Mononuclear cell (primary cell): Measurements from ENCODE around the gene RSPH6A. TPM values are rescaled to one million over a fixed set of nuclear protein-coding genes. Genes with fewer than 3 reads are reported as not detected.
"Not testable (repeated sequence)": the region's sequence is repeated elsewhere in the genome, so short reads cannot be mapped to it uniquely, and the experiment has no call there.

Experiments used
- H3K27me3 ChIP-seq: 2 replicates; pipeline ENCODE4 v1.6.0; 2011; ENCODE audit warnings: low read length, control low read depth; ENCODE audit not compliant: insufficient read depth
- H3K4me1 ChIP-seq: 2 replicates; pipeline ENCODE4 v1.5.1; 2011; ENCODE audit warnings: mild to moderate bottlenecking, low read length, control low read depth; ENCODE audit not compliant: insufficient read depth
- H3K4me3 ChIP-seq: 2 replicates; pipeline ENCODE4 v1.5.1; 2011; ENCODE audit warnings: mild to moderate bottlenecking, low read length, moderate library complexity
- H3K9me3 ChIP-seq: 2 replicates; pipeline ENCODE4 v1.5.1; 2011; ENCODE audit warnings: low read depth, mild to moderate bottlenecking, control low read depth, low read length
- total RNA-seq: library from RNA; depleted of rRNA; stranded (reverse); fragments of >200 nt; gene quantifications from one replicate; pipeline ENCODE4 v1.2.3, GENCODE V29; 2012

The RSPH6A gene
- total RNA-seq, 1 donor, result 0.10 TPM

DNA sequence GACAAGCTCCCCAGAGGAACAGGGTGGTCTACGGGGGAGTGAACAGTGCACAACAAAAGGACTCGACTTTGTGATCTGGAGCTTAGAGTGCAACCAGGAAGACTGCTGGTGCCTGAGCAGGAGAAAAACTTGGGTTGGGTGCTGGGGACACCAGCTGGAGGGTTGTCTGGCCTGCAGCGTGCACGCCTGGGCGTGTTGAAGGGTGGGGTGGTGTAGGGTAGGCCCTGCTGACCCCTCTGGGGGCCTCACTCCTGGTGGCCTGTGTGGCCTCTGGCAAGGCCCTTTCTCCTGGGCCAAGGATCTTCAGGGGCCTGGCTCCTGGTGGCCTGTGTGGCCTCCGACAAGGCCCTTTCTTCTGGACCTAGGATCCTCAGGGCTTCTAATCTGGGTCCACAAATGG lies 4.7 kb upstream of the RSPH6A start:
- peaks cover 9% of the 10 kb centered on the region for H3K4me1 ChIP-seq
- H3K27me3 ChIP-seq, result peaks cover 3% of the 10 kb centered on the region
- H3K4me3 ChIP-seq, result no peak overlapping the region
- no peaks in the 10 kb centered on the region for H3K9me3 ChIP-seq

DNA sequence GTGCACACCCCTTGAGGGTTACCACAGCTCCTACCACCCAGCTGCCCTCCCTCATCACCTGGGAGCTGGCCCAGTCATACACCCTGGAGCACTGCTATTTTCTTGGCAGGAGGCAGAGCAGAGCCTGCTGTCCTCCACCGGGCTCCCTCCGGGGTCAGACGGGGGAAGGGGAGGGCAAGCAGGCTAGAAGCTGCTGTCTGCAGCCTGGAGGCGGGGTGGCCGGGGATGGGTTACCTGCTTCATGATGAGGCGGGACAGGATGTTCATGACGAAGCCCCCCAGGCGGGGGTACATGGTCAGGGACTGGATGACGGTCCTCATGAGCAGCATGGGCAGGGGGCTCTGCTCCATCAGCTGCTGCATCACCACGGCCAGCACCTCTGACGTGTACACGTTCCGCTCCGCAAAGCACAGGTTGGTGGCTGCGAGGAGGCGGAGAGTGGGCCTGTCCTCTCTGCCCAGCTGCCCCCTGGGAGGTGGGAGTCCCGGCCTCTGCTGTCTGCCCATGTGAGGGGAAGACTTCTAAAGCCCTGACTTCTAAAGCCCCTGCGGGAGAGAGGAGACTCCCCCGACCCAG lies 2.7 kb upstream of the RSPH6A start:
- Histone ChIP-seq H3K4me1 (peaks cover 9% of the 10 kb centered on the region), H3K27me3 (peaks cover 7% of the 10 kb centered on the region), H3K4me3 (no peak overlapping the region), H3K9me3 (no peaks in the 10 kb centered on the region)

DNA sequence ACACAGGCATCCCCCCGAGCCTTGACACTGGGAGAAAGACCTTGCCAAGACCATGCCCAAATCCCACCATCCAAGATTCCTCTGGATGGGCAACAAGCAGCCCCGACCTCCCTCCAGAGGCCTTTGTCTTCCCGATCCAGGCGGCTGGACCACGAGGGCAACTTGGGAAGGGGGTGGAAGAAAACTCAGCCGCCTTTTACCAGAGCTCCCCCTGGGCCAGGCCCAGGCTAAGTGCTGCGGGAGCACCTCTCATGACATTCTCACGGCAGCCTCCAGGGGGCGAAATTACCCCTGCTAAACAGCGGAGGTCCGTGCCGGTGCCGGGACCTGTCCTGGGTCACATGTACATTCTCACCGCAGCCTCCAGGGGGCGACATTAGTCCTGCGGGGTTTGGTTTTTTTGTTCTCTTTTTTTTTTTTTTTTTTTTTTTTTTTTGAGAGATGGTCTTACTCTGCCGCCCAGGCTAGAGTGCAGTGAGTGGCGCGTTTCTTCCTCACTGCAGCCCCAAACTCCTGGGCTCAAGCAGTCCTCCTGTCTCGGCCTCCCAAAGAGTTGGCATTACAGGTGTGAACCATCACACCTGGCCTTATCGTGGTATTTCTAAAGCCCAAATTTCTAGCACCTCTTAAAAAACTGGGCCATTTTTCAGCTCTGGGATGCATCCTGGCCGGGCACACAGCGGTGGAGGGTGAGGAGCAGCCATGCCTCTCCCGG lies 2.1 kb upstream of the RSPH6A start:
- Histone ChIP-seq H3K9me3 (no peaks in the 10 kb centered on the region), H3K4me3 (no peak overlapping the region)

DNA sequence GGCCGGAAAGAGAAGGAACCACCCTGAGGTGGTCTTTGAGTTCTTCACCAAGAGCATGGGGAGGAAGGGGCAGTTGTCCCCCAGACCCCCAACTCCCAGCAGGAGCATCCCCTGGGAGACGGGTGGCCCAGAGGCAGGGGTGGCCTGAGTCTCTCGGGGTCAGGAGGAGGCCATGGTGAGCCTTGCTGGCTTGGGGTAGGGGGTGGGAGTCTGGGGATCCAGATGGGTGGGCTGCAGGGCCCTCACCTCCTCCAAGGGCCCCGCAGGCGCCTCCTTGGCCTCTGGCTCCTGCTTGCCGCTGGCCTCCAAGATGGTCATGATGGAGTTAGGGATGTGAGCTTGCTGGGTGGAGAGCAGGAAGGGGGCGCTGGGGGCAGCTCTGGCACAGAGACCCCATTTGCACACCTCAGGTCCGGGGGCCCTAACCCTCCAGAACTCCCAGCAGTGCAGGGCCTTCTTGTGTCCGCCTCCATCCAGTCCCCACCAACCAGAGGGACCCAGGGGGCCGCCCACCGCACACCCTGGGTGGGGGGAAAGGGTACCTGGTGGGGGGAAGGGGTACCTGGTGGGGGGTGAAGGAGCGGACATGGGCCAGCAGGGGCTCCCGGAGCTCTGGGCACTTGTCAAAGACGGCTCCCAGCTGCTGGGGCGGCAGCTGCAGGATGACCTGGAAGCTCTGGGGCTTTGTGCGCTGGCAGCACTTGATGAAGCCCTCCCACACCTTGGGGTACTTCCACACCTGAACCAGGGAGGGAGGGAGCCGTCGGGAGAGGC lies 1.3 kb upstream of the RSPH6A start:
- peaks cover 9% of the 10 kb centered on the region for H3K4me1 ChIP-seq
- no peaks in the 10 kb centered on the region for H3K9me3 ChIP-seq
- no peak overlapping the region for H3K4me3 ChIP-seq
- H3K27me3 ChIP-seq, result peaks cover 7% of the 10 kb centered on the region

More for the DNA sequence above, 2.1 kb upstream of the RSPH6A start:
- Histone ChIP-seq H3K4me1 (peaks cover 9% of the 10 kb centered on the region), H3K27me3 (peaks cover 7% of the 10 kb centered on the region)

DNA sequence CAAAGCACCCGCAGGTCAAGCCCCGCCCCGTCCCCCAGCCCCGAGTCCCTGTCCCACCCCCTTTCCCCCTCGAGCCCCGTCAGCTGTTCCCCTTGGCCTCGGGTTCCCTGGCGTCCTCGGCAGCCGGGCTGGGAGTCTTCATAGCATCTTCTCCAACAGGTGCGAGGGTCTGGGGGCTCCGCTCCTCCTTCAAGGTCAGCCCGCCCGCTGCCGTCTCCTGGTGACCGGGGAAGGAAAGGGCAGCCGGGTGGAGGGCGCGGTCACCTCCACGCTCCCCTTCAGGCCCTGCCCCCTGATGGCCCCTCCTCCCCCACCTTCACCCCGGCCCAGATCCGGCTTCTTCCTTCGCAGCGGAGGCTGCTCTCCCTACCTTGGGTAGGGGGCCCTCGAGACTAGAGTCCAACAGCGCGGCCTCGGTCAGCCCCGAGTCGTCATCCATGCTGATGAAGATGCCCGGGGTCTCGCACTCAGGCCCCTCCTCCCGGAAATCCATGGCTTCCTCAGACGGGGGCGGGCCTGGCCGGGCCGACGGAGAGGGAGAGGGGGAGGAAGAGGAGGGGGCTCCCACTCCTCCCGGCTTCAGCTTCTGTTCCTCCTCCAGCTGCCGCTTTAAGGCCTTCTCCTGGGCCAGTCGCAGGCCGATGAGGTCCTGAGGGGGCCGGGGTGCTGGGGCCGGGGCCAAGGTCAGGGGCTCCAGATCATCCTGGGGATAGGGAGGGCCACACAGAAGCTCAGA lies 541 bp upstream of the RSPH6A start:
- Histone ChIP-seq H3K9me3 (no peaks in the 10 kb centered on the region), H3K27me3 (peaks cover 7% of the 10 kb centered on the region), H3K4me1 (peaks cover 9% of the 10 kb centered on the region), H3K4me3 (no peak overlapping the region)

DNA sequence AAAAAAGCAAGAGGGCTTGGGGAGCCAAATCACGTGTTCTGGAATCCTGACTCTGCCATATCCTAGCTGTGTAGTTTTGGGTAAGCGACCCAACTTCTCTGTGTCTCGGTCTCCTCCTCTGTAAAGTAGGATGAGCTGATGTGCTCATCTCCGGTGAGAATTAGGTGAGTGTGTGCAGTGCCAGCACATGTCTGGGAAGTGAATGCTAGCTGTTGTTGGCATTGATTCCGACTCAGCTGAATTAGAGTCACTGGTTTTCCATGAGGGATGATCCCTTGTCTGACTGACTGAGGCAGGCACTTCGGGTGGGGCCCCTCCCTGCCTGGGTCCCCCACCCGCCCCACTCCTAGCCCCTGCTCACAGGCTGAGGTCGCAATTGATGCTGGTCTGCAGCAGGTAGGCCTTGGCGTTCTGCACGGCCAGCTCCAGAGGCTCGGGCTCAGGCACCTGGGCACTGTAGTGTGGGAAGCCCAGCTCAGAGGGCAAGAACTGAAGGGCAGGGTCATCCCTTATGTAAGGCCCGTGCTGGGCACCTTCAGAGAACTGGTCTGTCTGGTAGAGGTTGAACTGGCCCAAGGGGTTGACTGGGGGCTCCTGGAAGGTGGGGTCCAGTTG lies 835 bp downstream of the RSPH6A start:
- Histone ChIP-seq H3K9me3 (no peaks in the 10 kb centered on the region), H3K27me3 (peaks cover 7% of the 10 kb centered on the region), H3K4me3 (no peak overlapping the region), H3K4me1 (peaks cover 16% of the 10 kb centered on the region)

DNA sequence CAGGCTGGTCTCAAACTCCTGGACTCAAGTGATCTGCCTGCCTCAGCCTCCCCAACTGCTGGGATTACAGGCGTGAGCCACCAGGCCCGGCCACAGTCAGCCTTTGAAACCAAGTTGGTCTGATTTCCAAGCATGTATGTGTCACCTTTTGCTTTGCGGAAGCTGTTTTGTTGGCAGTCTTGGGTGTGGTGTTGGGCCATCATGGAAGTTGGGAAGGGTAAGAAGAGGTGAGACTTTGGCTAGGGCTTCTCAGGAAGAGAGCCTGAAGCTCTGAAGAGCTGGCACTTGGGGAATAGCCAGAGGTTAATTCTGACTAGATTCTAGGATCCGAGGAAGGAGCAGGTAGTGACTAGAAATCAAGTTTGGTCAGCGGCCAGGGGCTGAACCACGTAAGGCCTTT lies 2.8 kb downstream of the RSPH6A start:
- Histone ChIP-seq H3K9me3 (no peaks in the 10 kb centered on the region), H3K4me3 (no peak overlapping the region), H3K27me3 (peaks cover 7% of the 10 kb centered on the region), H3K4me1 (peaks cover 12% of the 10 kb centered on the region)

DNA sequence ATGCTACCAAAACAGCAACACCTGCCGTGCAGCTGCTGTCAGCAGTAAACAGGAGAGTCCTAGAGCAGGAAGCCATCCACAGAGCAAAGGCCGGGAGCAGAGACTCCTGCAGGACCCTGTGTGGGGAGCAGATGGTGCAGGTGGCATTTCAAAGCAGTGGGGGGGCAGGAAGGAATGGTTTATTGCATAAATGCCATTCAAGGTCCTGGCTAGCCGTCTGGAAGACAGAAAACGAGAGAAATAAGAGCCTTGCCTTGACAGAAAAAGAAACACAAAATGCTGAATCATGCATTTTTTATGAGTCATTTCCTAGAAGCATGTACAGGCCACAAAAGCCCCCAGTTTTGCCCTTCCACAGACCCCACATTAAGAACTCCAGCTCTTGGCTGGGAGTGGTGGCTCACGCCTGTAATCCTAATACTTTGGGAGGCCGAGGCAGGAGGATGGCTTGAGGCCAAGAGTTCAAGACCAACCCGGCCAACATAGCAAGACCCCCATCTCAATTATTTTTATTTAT lies 5.4 kb downstream of the RSPH6A start:
- no peaks in the 10 kb centered on the region for H3K9me3 ChIP-seq
- H3K4me1 ChIP-seq, result peaks cover 7% of the 10 kb centered on the region
- H3K27me3 ChIP-seq, result peaks cover 4% of the 10 kb centered on the region
- H3K4me3 ChIP-seq, result no peak overlapping the region

DNA sequence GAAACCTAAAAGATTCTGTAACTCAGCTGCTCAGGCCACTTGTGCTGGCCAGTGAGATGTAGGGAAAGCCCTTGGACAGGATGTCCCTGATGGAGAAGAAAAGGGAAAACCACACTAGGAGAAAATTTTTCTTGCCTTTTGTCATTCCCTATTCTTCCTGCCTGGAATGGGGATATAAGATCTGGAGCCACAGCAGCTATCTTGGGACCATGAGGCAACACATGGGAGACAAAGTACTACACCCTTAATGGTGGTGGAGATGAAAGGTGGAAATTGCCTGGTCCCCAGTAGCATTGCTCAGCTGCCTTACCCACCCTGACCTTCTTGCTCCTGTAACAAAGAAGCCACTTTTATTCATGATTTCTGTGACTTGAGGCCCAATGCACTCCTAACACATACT lies 9.4 kb downstream of the RSPH6A start:
- no peaks in the 10 kb centered on the region for H3K9me3 ChIP-seq
- peaks cover 12% of the 10 kb centered on the region for H3K27me3 ChIP-seq
- peaks cover 7% of the 10 kb centered on the region for H3K4me1 ChIP-seq
- H3K4me3 ChIP-seq, result no peak overlapping the region

DNA sequence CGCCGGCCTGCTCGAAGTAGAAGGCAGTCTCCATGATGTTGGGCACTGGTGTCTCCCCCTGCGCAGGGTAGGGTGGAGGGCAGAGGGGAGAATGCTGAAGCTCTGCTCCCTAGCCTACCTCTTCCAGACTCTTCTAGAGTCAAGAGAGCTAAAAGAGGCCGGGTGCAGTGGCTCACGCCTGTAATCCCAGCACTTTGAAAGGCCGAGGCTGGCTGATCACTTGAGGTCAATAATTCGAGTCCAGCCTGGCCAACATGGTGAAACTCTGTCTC lies 10.2 kb downstream of the RSPH6A start:
- H3K27me3 ChIP-seq, result peaks cover 17% of the 10 kb centered on the region
- H3K4me1 ChIP-seq, result peaks cover 6% of the 10 kb centered on the region
- no peak overlapping the region for H3K4me3 ChIP-seq
- H3K9me3 ChIP-seq, result no peaks in the 10 kb centered on the region

DNA sequence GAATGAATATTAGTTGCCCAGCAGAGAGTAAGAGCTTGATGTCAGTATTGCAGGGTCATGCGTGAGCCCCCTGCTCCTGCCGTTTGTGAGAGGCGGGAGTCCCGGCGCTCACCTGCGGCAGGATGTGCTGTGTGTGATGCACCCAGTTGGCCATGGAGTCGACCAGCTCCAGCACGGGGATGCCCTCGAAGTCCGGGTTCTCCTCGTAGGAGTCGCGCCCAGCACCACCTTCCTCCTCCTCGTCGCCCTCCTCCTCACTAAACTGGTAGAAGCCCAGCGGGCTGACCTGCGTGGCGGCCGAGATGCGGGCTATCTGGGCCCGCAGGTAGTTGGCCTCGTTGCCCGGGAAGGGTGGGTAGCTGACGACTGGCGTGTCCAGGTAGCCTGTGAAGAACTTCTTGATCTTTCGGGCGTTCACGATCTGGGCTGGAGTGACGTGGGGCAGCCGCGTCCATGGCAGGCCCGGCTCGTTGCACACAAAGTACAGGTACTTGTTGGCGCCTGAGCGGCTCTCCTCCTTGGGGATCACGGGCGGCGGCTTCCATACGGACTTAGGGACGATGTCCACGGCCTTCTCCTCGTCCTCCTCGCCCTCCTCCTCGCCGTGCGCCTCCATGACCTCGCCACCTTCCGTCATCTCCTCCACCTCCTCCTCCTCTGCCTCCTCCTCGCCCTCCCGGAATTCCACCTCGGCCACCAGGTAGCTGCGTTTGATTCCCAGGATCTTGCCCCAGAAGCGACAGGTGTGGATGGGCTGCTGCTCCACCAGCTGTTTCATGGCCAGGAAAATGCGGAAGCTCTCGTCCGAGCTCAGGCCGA lies 10.8 kb downstream of the RSPH6A start:
- H3K27me3 ChIP-seq, result peaks cover 22% of the 10 kb centered on the region
- H3K4me3 ChIP-seq, result no peak overlapping the region
- H3K9me3 ChIP-seq, result no peaks in the 10 kb centered on the region
- H3K4me1 ChIP-seq, result peaks cover under 1% of the 10 kb centered on the region

DNA sequence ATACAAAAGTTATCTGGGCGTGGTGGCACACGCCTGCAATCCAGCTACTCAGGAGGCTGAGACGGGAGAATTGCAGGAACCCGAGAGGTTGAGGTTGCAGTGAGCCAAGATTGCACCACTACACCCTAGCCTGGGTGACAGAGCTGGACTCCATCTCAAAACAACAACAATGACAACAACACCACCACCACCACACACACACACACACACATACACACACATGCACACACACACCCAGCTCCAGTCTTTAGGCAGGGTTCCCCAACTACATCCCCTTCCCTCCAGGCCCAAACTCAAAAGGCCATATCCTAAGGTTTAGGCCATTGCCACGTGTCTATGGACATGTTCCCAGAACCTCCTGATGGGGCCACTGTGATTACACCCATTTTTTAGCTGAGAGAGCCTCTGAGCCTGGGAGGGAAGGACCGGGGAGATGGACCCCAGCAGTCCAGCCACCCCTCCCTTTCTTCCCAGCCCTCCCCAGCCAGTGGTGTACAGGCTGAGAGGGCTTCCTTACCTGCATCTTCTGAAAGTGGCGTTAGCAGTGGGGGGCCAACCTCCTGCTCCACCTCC lies 13.4 kb downstream of the RSPH6A start:
- peaks cover 37% of the 10 kb centered on the region for H3K27me3 ChIP-seq
- H3K4me3 ChIP-seq, result no peak overlapping the region
- no peaks in the 10 kb centered on the region for H3K9me3 ChIP-seq
- H3K4me1 ChIP-seq, result no peaks in the 10 kb centered on the region

DNA sequence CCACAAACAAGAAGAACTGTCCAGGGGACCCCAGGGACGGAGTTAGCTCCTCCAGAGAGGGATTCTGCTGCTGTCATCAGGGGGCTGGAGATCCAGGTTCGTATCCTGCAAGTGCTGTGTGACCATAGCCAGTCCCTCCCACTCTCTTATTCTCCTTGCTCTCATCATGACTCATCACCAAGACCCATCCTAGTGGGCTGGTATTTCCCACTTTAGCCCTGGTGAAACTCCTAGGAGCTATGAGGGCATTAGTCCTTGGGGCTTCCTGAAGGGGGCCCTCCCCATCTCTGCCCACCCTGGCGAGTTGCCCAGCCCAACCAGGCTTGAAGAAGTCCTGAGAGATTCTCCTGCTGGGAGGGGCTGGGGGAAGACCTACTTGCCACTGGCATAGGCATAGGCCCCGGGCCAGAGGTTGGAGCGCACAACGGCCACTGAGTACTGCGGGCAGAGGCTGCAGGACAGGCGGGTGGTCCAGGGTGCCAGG lies 15.0 kb downstream of the RSPH6A start:
- H3K27me3 ChIP-seq, result peaks cover 53% of the 10 kb centered on the region

DNA sequence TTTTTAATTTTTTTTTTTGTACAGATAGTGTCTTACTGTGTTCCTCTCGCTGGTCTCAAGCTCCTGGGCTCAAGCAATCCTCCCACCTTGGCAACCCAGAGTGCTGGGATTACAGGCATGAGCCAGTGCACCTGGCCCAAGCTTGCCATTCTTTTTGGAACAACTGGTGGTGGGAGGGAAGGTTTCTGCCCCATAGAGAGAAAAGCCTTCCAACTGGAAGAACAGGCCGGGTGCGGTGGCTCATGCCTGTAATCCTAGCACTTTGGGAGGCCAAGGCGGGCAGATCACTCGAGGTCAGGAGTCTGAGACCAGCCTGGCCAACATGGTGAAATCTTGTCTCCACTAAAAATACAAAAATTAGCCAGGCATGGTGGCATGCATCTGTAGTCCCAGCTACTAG lies 15.6 kb downstream of the RSPH6A start:
- not testable (repeated sequence) for H3K4me3 ChIP-seq, H3K4me1 ChIP-seq, H3K9me3 ChIP-seq
- peaks cover 58% of the 10 kb centered on the region for H3K27me3 ChIP-seq

More for the DNA sequence above, 15.0 kb downstream of the RSPH6A start:
- no peaks in the 10 kb centered on the region for H3K4me1 ChIP-seq
- H3K9me3 ChIP-seq, result no peaks in the 10 kb centered on the region
- H3K4me3 ChIP-seq, result no peak overlapping the region
